HepG2 (cell line): ENCODE results near the gene KCND3. TPM values are rescaled to one million over a fixed set of nuclear protein-coding genes. Genes with fewer than 3 reads are reported as not detected.
A peak's percentile ranks its signal among the peaks of the same experiment; 100 is the strongest.

Experiments
- ARHGAP35 ChIP-seq: sonication (generic); formaldehyde crosslinking; IDR thresholded peaks from 2 replicates; pipeline ENCODE4 v1.9.0; 2022; ENCODE audit warnings: mild to moderate bottlenecking, inconsistent platforms, moderate library complexity, missing genetic modification reagents, borderline replicate concordance
- BCL6 ChIP-seq: IDR thresholded peaks from 2 replicates; pipeline ENCODE4 v1.6.1; 2016; ENCODE audit warnings: missing genetic modification reagents, missing compliant biosample characterization
- ERF ChIP-seq: IDR thresholded peaks from 2 replicates; pipeline ENCODE4 v1.6.1; 2018; ENCODE audit warnings: missing biosample characterization, missing genetic modification reagents
- RFXANK ChIP-seq: IDR thresholded peaks from 2 replicates; pipeline ENCODE4 v1.6.1; 2016
- SMYD3 ChIP-seq: sonication (generic); formaldehyde crosslinking; IDR thresholded peaks from 2 replicates; pipeline ENCODE4 v1.8.1; 2023; ENCODE audit warnings: mild to moderate bottlenecking, missing genetic modification reagents
- U2AF2 ChIP-seq: fragments of 200-400 bp; formaldehyde crosslinking; IDR thresholded peaks from 2 replicates; pipeline ENCODE4 v1.6.1; 2017; ENCODE audit warnings: low read depth, mild to moderate bottlenecking, low read length
- ZEB1 ChIP-seq: IDR thresholded peaks from 2 replicates; pipeline ENCODE4 v1.6.1; 2012; ENCODE audit warnings: mild to moderate bottlenecking, low read depth, inconsistent platforms; ENCODE audit not compliant: insufficient replicate concordance
- ZFX ChIP-seq: sonication (generic); formaldehyde crosslinking; IDR thresholded peaks from 2 replicates; pipeline ENCODE4 v1.4.0; 2020; ENCODE audit warnings: mild to moderate bottlenecking, low read depth, missing genetic modification reagents, moderate library complexity
- ZNF3 ChIP-seq: IDR thresholded peaks from 2 replicates; pipeline ENCODE4 v1.7.0; 2017; ENCODE audit warnings: inconsistent platforms
- ZNF670 ChIP-seq: sonication (generic); formaldehyde crosslinking; IDR thresholded peaks from 2 replicates; pipeline ENCODE4 v1.8.0; 2022; ENCODE audit warnings: mild to moderate bottlenecking, missing genetic modification reagents, borderline replicate concordance
- ZNF749 ChIP-seq: sonication (generic); formaldehyde crosslinking; IDR thresholded peaks from 2 replicates; pipeline ENCODE4 v1.8.0; 2022; ENCODE audit warnings: mild to moderate bottlenecking, missing genetic modification reagents, moderate library complexity, borderline replicate concordance
- polyA plus RNA-seq, 8 experiments: library from polyadenylated mRNA; depleted of rRNA in 3 of 8; stranded (reverse) in 7 of 8; unstranded in 1 of 8; fragments of >200 nt; fragmentation: Illumina TruSeq in 4 of 8; extraction: Trizol in 4 of 8; gene quantifications; 2 replicates each; pipeline versions ENCODE4 v1.2.1 to v1.2.3, GENCODE V29; 2011 to 2016; ENCODE audit warnings: low read depth in 4 of 8, missing spikeins in 1 of 8, mixed read lengths in 1 of 8; ENCODE audit not compliant: insufficient read depth in 1 of 8
- total RNA-seq, 5 experiments: library from RNA; depleted of rRNA; stranded (reverse); fragments of >200 nt; fragmentation: Illumina TruSeq; extraction: Trizol; gene quantifications; 2 replicates each; pipeline ENCODE4 v1.2.3, GENCODE V29; 2016; ENCODE audit warnings: low read depth in 1 of 5
- TF ChIP-seq, protein P1 (sequence below): sonication (generic); formaldehyde crosslinking; IDR thresholded peaks from 2 replicates; pipeline ENCODE4 v1.5.1; 2020; ENCODE audit warnings: mild to moderate bottlenecking, missing genetic modification reagents, moderate library complexity
- TF ChIP-seq, protein P2 (sequence below): sonication (generic); formaldehyde crosslinking; IDR thresholded peaks from 2 replicates; pipeline ENCODE4 v1.4.0; 2020; ENCODE audit warnings: missing genetic modification reagents
- TF ChIP-seq, protein P3 (sequence below): sonication (generic); formaldehyde crosslinking; IDR thresholded peaks from 2 replicates; pipeline ENCODE4 v1.9.0; 2022; ENCODE audit warnings: low read depth, missing genetic modification reagents
- TF ChIP-seq, protein P4 (sequence below): sonication (generic); formaldehyde crosslinking; IDR thresholded peaks from 2 replicates; pipeline ENCODE4 v1.4.0; 2020; ENCODE audit warnings: mild to moderate bottlenecking, missing genetic modification reagents
- TF ChIP-seq, protein P5 (sequence below): sonication (generic); formaldehyde crosslinking; IDR thresholded peaks from 2 replicates; pipeline ENCODE4 v1.5.1; 2020; ENCODE audit warnings: missing genetic modification reagents, mild to moderate bottlenecking, borderline replicate concordance

The KCND3 gene
- total and polyA plus RNA-seq, 2 of the 13 experiments (the other 11 are each of a cell fraction or from before 2014, with no cell fraction given) = 0.04 TPM; not detected in 1

DNA sequence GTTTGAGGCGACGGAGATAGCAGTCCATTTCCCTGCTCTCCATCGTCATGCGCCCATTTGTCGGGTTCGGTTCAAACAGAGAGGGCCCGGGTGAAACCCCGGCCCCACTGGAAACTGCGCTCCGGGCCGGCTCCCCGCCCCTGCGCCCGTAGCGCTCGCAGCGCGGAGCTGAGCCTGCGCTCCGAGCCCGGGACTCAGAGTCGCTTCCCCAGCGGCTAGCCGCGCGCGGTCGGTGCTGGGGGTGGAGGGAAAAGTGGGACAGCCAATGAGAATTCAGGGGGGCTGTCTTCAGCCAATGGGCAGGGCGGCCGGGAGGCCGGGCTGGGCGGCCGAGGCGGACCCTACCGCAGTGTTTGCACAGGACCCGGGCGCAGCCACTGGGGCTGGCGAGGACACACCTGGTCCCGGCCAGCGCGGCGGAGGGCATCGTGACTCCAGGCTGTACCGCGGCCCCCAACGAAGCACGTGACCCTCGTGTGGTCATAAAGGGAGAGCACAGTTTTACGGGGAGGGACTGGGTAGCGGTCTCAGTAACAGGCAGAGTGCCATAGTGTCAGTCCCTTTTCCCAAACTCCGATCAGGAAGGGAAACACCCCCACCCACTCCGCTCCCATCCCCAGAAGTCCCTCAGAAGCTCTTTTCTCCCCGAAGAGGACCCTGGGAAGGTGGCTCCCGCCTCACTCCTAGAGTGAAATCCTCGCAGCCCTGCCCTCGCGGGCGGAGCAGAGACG, 250.1 kb downstream of the KCND3 start, which contains the start of gene INKA2 (continued):
- TF ChIP-seq, protein P1, sequence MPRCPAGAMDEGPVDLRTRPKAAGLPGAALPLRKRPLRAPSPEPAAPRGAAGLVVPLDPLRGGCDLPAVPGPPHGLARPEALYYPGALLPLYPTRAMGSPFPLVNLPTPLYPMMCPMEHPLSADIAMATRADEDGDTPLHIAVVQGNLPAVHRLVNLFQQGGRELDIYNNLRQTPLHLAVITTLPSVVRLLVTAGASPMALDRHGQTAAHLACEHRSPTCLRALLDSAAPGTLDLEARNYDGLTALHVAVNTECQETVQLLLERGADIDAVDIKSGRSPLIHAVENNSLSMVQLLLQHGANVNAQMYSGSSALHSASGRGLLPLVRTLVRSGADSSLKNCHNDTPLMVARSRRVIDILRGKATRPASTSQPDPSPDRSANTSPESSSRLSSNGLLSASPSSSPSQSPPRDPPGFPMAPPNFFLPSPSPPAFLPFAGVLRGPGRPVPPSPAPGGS (CRISPR knock-in tag) = peak; percentile 42
- TF ChIP-seq ZEB1 = no peak
- TF ChIP-seq, protein P2, sequence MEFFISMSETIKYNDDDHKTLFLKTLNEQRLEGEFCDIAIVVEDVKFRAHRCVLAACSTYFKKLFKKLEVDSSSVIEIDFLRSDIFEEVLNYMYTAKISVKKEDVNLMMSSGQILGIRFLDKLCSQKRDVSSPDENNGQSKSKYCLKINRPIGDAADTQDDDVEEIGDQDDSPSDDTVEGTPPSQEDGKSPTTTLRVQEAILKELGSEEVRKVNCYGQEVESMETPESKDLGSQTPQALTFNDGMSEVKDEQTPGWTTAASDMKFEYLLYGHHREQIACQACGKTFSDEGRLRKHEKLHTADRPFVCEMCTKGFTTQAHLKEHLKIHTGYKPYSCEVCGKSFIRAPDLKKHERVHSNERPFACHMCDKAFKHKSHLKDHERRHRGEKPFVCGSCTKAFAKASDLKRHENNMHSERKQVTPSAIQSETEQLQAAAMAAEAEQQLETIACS (CRISPR knock-in tag) = peak; percentile 51; the same call in 1 of the 2 replicates
- peak; percentile 45 for TF ChIP-seq BCL6 (CRISPR knock-in tag)
- TF ChIP-seq ZNF3 = no peak
- TF ChIP-seq RFXANK = 0 out of 2 replicates have a peak, but pooled peaks have one; percentile 12
- TF ChIP-seq U2AF2 = no peak
- TF ChIP-seq, protein P3, sequence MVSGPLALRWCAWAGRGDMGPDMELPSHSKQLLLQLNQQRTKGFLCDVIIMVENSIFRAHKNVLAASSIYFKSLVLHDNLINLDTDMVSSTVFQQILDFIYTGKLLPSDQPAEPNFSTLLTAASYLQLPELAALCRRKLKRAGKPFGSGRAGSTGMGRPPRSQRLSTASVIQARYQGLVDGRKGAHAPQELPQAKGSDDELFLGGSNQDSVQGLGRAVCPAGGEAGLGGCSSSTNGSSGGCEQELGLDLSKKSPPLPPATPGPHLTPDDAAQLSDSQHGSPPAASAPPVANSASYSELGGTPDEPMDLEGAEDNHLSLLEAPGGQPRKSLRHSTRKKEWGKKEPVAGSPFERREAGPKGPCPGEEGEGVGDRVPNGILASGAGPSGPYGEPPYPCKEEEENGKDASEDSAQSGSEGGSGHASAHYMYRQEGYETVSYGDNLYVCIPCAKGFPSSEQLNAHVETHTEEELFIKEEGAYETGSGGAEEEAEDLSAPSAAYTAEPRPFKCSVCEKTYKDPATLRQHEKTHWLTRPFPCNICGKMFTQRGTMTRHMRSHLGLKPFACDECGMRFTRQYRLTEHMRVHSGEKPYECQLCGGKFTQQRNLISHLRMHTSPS = peak; percentile 65
- TF ChIP-seq ZNF749 (CRISPR knock-in tag) = 0 out of 2 replicates have a peak, but pooled peaks have one; percentile 55
- TF ChIP-seq, protein P4, sequence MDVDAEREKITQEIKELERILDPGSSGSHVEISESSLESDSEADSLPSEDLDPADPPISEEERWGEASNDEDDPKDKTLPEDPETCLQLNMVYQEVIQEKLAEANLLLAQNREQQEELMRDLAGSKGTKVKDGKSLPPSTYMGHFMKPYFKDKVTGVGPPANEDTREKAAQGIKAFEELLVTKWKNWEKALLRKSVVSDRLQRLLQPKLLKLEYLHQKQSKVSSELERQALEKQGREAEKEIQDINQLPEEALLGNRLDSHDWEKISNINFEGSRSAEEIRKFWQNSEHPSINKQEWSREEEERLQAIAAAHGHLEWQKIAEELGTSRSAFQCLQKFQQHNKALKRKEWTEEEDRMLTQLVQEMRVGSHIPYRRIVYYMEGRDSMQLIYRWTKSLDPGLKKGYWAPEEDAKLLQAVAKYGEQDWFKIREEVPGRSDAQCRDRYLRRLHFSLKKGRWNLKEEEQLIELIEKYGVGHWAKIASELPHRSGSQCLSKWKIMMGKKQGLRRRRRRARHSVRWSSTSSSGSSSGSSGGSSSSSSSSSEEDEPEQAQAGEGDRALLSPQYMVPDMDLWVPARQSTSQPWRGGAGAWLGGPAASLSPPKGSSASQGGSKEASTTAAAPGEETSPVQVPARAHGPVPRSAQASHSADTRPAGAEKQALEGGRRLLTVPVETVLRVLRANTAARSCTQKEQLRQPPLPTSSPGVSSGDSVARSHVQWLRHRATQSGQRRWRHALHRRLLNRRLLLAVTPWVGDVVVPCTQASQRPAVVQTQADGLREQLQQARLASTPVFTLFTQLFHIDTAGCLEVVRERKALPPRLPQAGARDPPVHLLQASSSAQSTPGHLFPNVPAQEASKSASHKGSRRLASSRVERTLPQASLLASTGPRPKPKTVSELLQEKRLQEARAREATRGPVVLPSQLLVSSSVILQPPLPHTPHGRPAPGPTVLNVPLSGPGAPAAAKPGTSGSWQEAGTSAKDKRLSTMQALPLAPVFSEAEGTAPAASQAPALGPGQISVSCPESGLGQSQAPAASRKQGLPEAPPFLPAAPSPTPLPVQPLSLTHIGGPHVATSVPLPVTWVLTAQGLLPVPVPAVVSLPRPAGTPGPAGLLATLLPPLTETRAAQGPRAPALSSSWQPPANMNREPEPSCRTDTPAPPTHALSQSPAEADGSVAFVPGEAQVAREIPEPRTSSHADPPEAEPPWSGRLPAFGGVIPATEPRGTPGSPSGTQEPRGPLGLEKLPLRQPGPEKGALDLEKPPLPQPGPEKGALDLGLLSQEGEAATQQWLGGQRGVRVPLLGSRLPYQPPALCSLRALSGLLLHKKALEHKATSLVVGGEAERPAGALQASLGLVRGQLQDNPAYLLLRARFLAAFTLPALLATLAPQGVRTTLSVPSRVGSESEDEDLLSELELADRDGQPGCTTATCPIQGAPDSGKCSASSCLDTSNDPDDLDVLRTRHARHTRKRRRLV (CRISPR knock-in tag) = peak; percentile 82; the same call in 1 of the 2 replicates
- TF ChIP-seq, protein P5, sequence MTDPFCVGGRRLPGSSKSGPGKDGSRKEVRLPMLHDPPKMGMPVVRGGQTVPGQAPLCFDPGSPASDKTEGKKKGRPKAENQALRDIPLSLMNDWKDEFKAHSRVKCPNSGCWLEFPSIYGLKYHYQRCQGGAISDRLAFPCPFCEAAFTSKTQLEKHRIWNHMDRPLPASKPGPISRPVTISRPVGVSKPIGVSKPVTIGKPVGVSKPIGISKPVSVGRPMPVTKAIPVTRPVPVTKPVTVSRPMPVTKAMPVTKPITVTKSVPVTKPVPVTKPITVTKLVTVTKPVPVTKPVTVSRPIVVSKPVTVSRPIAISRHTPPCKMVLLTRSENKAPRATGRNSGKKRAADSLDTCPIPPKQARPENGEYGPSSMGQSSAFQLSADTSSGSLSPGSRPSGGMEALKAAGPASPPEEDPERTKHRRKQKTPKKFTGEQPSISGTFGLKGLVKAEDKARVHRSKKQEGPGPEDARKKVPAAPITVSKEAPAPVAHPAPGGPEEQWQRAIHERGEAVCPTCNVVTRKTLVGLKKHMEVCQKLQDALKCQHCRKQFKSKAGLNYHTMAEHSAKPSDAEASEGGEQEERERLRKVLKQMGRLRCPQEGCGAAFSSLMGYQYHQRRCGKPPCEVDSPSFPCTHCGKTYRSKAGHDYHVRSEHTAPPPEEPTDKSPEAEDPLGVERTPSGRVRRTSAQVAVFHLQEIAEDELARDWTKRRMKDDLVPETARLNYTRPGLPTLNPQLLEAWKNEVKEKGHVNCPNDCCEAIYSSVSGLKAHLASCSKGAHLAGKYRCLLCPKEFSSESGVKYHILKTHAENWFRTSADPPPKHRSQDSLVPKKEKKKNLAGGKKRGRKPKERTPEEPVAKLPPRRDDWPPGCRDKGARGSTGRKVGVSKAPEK (CRISPR knock-in tag) = peak; percentile 80; the same call in 1 of the 2 replicates
- peak; percentile 40; the same call in 1 of the 2 replicates for TF ChIP-seq ARHGAP35 (CRISPR knock-in tag)
- 0 out of 2 replicates have a peak, but pooled peaks have one; percentile 36 for TF ChIP-seq ERF (CRISPR knock-in tag)
- no peak; the same call in 1 of the 2 replicates for TF ChIP-seq ZNF670 (CRISPR knock-in tag)
- TF ChIP-seq ZFX = peak; percentile 46
- TF ChIP-seq SMYD3 (CRISPR knock-in tag) = 0 out of 2 replicates have a peak, but pooled peaks have one; percentile 23
